ENCODE results near the gene FAM110D. TPM values are rescaled to one million over a fixed set of nuclear protein-coding genes. Genes with fewer than 3 reads are reported as not detected.

The FAM110D gene
- total RNA-seq, 1 donor from 2014 or later: 3.8 TPM

- no peaks in the 10 kb centered on the region for H3K36me3 ChIP-seq
- peak within 1 kb of the TSS; percentile 85 for H3K27ac ChIP-seq
- TF ChIP-seq CTCF (IDR thresholded peaks at IDR 0.05): no peak
- no peak for DNase-seq
- no peaks in the 10 kb centered on the region for H3K27me3 ChIP-seq (ENCODE audit: low read depth)
- intact Hi-C loops (cut with DNase I): no loop called here
- no peak for ATAC-seq
- peak within 1 kb of the TSS; percentile 98 for H3K4me3 ChIP-seq
- no peaks in the 10 kb centered on the region for H3K9me3 ChIP-seq
- peaks cover 20% of the 10 kb centered on the region for H3K4me1 ChIP-seq
Observed at GRCh38 chr1:26168410-26169197, 9.7 kb downstream of the FAM110D start, which contains the start of gene C1orf232. Gene C1orf232, minus strand, starts transcription at chr1:26168963. Its CDS starts 464 bp downstream, at chr1:26168499.

GRCh38 chr1:26169198-26169554, 10.3 kb downstream of the FAM110D start:
- Histone ChIP-seq H3K27ac (peak overlapping the region; percentile 85), H3K4me3 (peak overlapping the region; percentile 98), H3K27me3 (ENCODE audit: low read depth) (no peaks in the 10 kb centered on the region), H3K9me3 (no peaks in the 10 kb centered on the region), H3K36me3 (no peaks in the 10 kb centered on the region), H3K4me1 (peaks cover 14% of the 10 kb centered on the region)
- intact Hi-C loops (cut with DNase I): no loop called here
- no peak for TF ChIP-seq CTCF (IDR thresholded peaks at IDR 0.05)
- DNase-seq: no peak
- ATAC-seq: no peak

GRCh38 chr1:26169669-26170471, 11.0 kb downstream of the FAM110D start, which contains the start of gene ZNF593:
Gene ZNF593, plus strand, starts transcription at chr1:26169908. Its CDS starts 76 bp downstream, at chr1:26169984.
- ATAC-seq (peak; percentile 97 to 98), DNase-seq (peak; percentile 96)
- peak within 1 kb of the TSS; percentile 98 for H3K4me3 ChIP-seq
- H3K27me3 ChIP-seq (ENCODE audit: low read depth): no peaks in the 10 kb centered on the region
- H3K9me3 ChIP-seq: no peaks in the 10 kb centered on the region
- H3K36me3 ChIP-seq: no peaks in the 10 kb centered on the region
- H3K4me1 ChIP-seq: peaks cover 10% of the 10 kb centered on the region
- intact Hi-C loops (cut with DNase I): no loop called here
- H3K27ac ChIP-seq: peak within 1 kb of the TSS; percentile 85
- peak; percentile 89 for TF ChIP-seq CTCF (IDR thresholded peaks at IDR 0.05)

GRCh38 chr1:26170472-26170821, 11.6 kb downstream of the FAM110D start:
- H3K27me3 ChIP-seq (ENCODE audit: low read depth): no peaks in the 10 kb centered on the region
- H3K9me3 ChIP-seq: no peaks in the 10 kb centered on the region
- intact Hi-C loops (cut with DNase I): no loop called here
- no peak for DNase-seq
- ATAC-seq: no peak
- peaks cover 10% of the 10 kb centered on the region for H3K4me1 ChIP-seq
- H3K4me3 ChIP-seq: peak overlapping the region; percentile 98
- peak overlapping the region; percentile 85 for H3K27ac ChIP-seq
- H3K36me3 ChIP-seq: no peaks in the 10 kb centered on the region
- no peak for TF ChIP-seq CTCF (IDR thresholded peaks at IDR 0.05)

- H3K36me3 ChIP-seq: no peaks in the 10 kb centered on the region
- ATAC-seq: no peak
- DNase-seq: no peak
- H3K9me3 ChIP-seq: no peaks in the 10 kb centered on the region
- no peak for TF ChIP-seq CTCF (IDR thresholded peaks at IDR 0.05)
- no peak within 1 kb of the TSS for H3K27ac ChIP-seq
- peaks cover 10% of the 10 kb centered on the region for H3K4me1 ChIP-seq
- intact Hi-C loops (cut with DNase I): no loop called here
- H3K27me3 ChIP-seq (ENCODE audit: low read depth): no peaks in the 10 kb centered on the region
- H3K4me3 ChIP-seq: peak within 1 kb of the TSS; percentile 98
Observed at GRCh38 chr1:26171084-26172072, 12.5 kb downstream of the FAM110D start, which contains the start of gene ZNF593OS. Gene ZNF593OS, minus strand, starts transcription at chr1:26171832. Its CDS starts 171 bp downstream, at chr1:26171661.
